Lung (tissue), 13 donors: ENCODE measurements around the gene RGP1. TPM values are rescaled to one million over a fixed set of nuclear protein-coding genes. Genes with fewer than 3 reads are reported as not detected.

Experiments
- ATAC-seq: fragments of 200-7000 bp; cut with Tn5 transposase; one replicate; pipeline ENCODE4 v1.9.1; 2020; ENCODE audit warnings: moderate number of reproducible peaks; ENCODE audit not compliant: insufficient read depth, low FRiP score
- DNase-seq, 3 donors: peaks; one replicate each; pipeline ENCODE4 v3.0.0-alpha.2; 2013 to 2017
- H3K27ac ChIP-seq, 2 donors: one replicate each; pipeline ENCODE4 v1.5.1; 2013; ENCODE audit warnings: mild to moderate bottlenecking in 2 of 2, moderate library complexity in 2 of 2, control low read depth in 1 of 2, inconsistent platforms in 1 of 2, low read depth in 1 of 2, low read length in 1 of 2
- H3K27me3 ChIP-seq, 3 donors: one replicate each; pipeline ENCODE4 v1.5.1; 2013; ENCODE audit warnings: low read length in 2 of 3; ENCODE audit not compliant: control insufficient read depth in 3 of 3, insufficient read depth in 3 of 3
- H3K36me3 ChIP-seq, 4 donors: one replicate each; pipeline ENCODE4 v1.5.1; 2013; ENCODE audit warnings: low read length in 4 of 4, mild to moderate bottlenecking in 1 of 4, moderate library complexity in 1 of 4; ENCODE audit not compliant: control insufficient read depth in 4 of 4, insufficient read depth in 4 of 4
- H3K4me1 ChIP-seq, 5 donors: one replicate each; pipeline ENCODE4 v1.5.1; 2013; ENCODE audit warnings: low read length in 5 of 5, mild to moderate bottlenecking in 2 of 5, moderate library complexity in 1 of 5; ENCODE audit not compliant: control insufficient read depth in 5 of 5, insufficient read depth in 5 of 5
- H3K4me3 ChIP-seq: one replicate; pipeline ENCODE4 v1.5.1; 2013; ENCODE audit warnings: mild to moderate bottlenecking, control low read depth, moderate library complexity
- H3K9ac ChIP-seq, 2 donors: one replicate each; pipeline ENCODE4 v1.5.1; 2013; ENCODE audit warnings: low read length in 2 of 2, control low read depth in 1 of 2; ENCODE audit not compliant: insufficient read depth in 1 of 2
- H3K9me3 ChIP-seq, 4 donors: one replicate each; pipeline ENCODE4 v1.5.1; 2013; ENCODE audit warnings: low read length in 3 of 4, mild to moderate bottlenecking in 1 of 4, moderate library complexity in 1 of 4; ENCODE audit not compliant: control insufficient read depth in 4 of 4, insufficient read depth in 3 of 4
- CTCF ChIP-seq: IDR thresholded peaks from 2 replicates; pipeline ENCODE4 v1.5.1; 2012; ENCODE audit warnings: mild to moderate bottlenecking; ENCODE audit errors: control extremely low read depth, extremely low read depth
- WGBS, 2 donors: extraction: QIAGEN DNeasy Blood & Tissue Kit; methylation state at CpG; one replicate each; pipeline ENCODE4 v1.1.7; 2013; 5-methylcytosine and 5-hydroxymethylcytosine counted together
- polyA plus RNA-seq, 2 donors: library from polyadenylated mRNA; stranded (reverse); fragments of 200-250 nt; gene quantifications; one replicate each; pipeline ENCODE4 v1.2.1, GENCODE V29; 2013
- small RNA-seq: library from RNA; depleted of rRNA; stranded (forward); fragments of <200 nt; gene quantifications from one replicate; pipeline ENCODE3, GENCODE V24; 2014; ENCODE audit warnings: low replicate concordance
- total RNA-seq, 2 donors: library from RNA; depleted of rRNA in 1 of 2; stranded (reverse); fragments of >200 nt in 1 of 2; gene quantifications; one replicate each; pipeline ENCODE4 v1.2.1, GENCODE V29; 2014 to 2021
- donor health status: control.
- donor health status: control.
- donor health status: Bipolar disorder and iron deficiency.
- donor health status: healthy.
- donor health status: DM: yes; HTN: yes; CAD: no.

Gene RGP1
- total and polyA plus RNA-seq, 4 donors, result 11.7 to 33.2 (median 12.9) TPM

- Histone ChIP-seq H3K27ac (no peak overlapping the region), H3K36me3 (peaks cover 0 to 53% (median 30%) of the 10 kb centered on the region in 4 donors), H3K9me3 (no peaks in the 10 kb centered on the region), H3K27me3 (no peaks in the 10 kb centered on the region), H3K4me1 (no peaks in the 10 kb centered on the region), H3K4me3 (no peak overlapping the region), H3K9ac (no peak overlapping the region)
- no peak for ATAC-seq
- no peak for DNase-seq
- 92 to 93% methylated on average over 13 of the region's 13 CpGs for WGBS, 2 donors
- TF ChIP-seq CTCF, result no peak
Observed at GRCh38 chr9:35801328-35802128, 52.4 kb downstream of the RGP1 start.

GRCh38 chr9:35806101-35806500 lies 57.0 kb downstream of the RGP1 start:
- 97% methylated on average over 8 of the region's 8 CpGs for WGBS, 2 donors
- ATAC-seq (no peak), DNase-seq (no peak)
- no peak for TF ChIP-seq CTCF
- H3K9me3 ChIP-seq, result no peaks in the 10 kb centered on the region
- H3K4me1 ChIP-seq, result peaks cover 0 to 2% (median 0%) of the 10 kb centered on the region in 5 donors
- H3K27ac ChIP-seq, result no peak overlapping the region
- H3K36me3 ChIP-seq, result peaks cover 0 to 57% (median 29%) of the 10 kb centered on the region in 4 donors
- H3K4me3 ChIP-seq, result no peak overlapping the region
- H3K9ac ChIP-seq, result no peak overlapping the region
- H3K27me3 ChIP-seq, result no peaks in the 10 kb centered on the region

Small RNA genes lying within 50 kb of the gene (small RNA-seq; reads per million reads assigned to genes)
- not detected for gene MIR6853

Other genes with a start within 250 kb of the RGP1 start
- 10 to 100 TPM; 13.7 to 46.9 TPM for gene TESK1, start 144.0 kb upstream of the RGP1 start, total RNA-seq
- gene TESK1, start 144.0 kb upstream of the RGP1 start, polyA plus RNA-seq, result 10 to 100 TPM; 20.8 to 40.1 TPM
- gene CD72, start 130.9 kb upstream of the RGP1 start, total RNA-seq, result 1 to 10 TPM; 5.2 to 6.6 TPM
- gene CD72, start 130.9 kb upstream of the RGP1 start, polyA plus RNA-seq, result 10 to 100 TPM in 1 of 2 donors, 1 to 10 TPM in 1; 3.1 to 10.6 TPM
- 1 to 10 TPM in 1 of 2 donors, under 1 TPM in 1; 0.92 to 3.8 TPM for gene SIT1, start 98.4 kb upstream of the RGP1 start, total RNA-seq
- gene SIT1, start 98.4 kb upstream of the RGP1 start, polyA plus RNA-seq, result 1 to 10 TPM in 1 of 2 donors, under 1 TPM in 1; 0.87 to 1.9 TPM
- gene RMRP, start 91.3 kb upstream of the RGP1 start, total RNA-seq, result over 10,000 TPM; 30,229 to 39,735 TPM
- gene RMRP, start 91.3 kb upstream of the RGP1 start, polyA plus RNA-seq, result 100 to 1,000 TPM in 1 of 2 donors, 10 to 100 TPM in 1; 44.8 to 325 TPM
- gene CCDC107, start 91.0 kb upstream of the RGP1 start, total RNA-seq, result 10 to 100 TPM in 1 of 2 donors, 1 to 10 TPM in 1; 9.9 to 32.8 TPM
- 10 to 100 TPM; 29.2 to 53.9 TPM for gene CCDC107, start 91.0 kb upstream of the RGP1 start, polyA plus RNA-seq
- gene ARHGEF39, start 84.1 kb upstream of the RGP1 start, total RNA-seq, result 1 to 10 TPM; 1.3 TPM
- gene ARHGEF39, start 84.1 kb upstream of the RGP1 start, polyA plus RNA-seq, result 1 to 10 TPM in 1 of 2 donors, under 1 TPM in 1; 0.47 to 1.4 TPM
- 1 to 10 TPM in 1 of 2 donors, under 1 TPM in 1; 0.88 to 1.6 TPM for gene CA9, start 75.4 kb upstream of the RGP1 start, total RNA-seq
- gene CA9, start 75.4 kb upstream of the RGP1 start, polyA plus RNA-seq, result 1 to 10 TPM; 1.1 to 2.4 TPM
- 100 to 1,000 TPM in 1 of 2 donors, 10 to 100 TPM in 1; 96.0 to 229 TPM for gene TPM2, start 59.4 kb upstream of the RGP1 start, total RNA-seq
- gene TPM2, start 59.4 kb upstream of the RGP1 start, polyA plus RNA-seq, result 100 to 1,000 TPM; 189 to 494 TPM
- 100 to 1,000 TPM; 206 to 501 TPM for gene TLN1, start 17.1 kb upstream of the RGP1 start, total RNA-seq
- 100 to 1,000 TPM in 1 of 2 donors, 10 to 100 TPM in 1; 71.5 to 319 TPM for gene TLN1, start 17.1 kb upstream of the RGP1 start, polyA plus RNA-seq
- 10 to 100 TPM; 25.1 to 43.3 TPM for gene CREB3, start 16.6 kb upstream of the RGP1 start, total RNA-seq
- gene CREB3, start 16.6 kb upstream of the RGP1 start, polyA plus RNA-seq, result 10 to 100 TPM; 38.7 to 39.0 TPM
- gene GBA2, start 59 bp upstream of the RGP1 start, total RNA-seq, result 10 to 100 TPM; 42.4 to 78.7 TPM
- 10 to 100 TPM; 44.2 to 48.2 TPM for gene GBA2, start 59 bp upstream of the RGP1 start, polyA plus RNA-seq
- gene MSMP, start 5.0 kb downstream of the RGP1 start, total RNA-seq, result 1 to 10 TPM in 1 of 2 donors, not detected in 1; 1.6 TPM
- 1 to 10 TPM in 1 of 2 donors, under 1 TPM in 1; 0.62 to 1.2 TPM for gene MSMP, start 5.0 kb downstream of the RGP1 start, polyA plus RNA-seq
- 10 to 100 TPM; 16.0 to 16.1 TPM for gene NPR2, start 42.3 kb downstream of the RGP1 start, total RNA-seq
- 10 to 100 TPM in 1 of 2 donors, 1 to 10 TPM in 1; 6.2 to 11.1 TPM for gene NPR2, start 42.3 kb downstream of the RGP1 start, polyA plus RNA-seq
- gene SPAG8, start 63.0 kb downstream of the RGP1 start, total RNA-seq, result 10 to 100 TPM; 11.1 to 20.6 TPM
- gene SPAG8, start 63.0 kb downstream of the RGP1 start, polyA plus RNA-seq, result 1 to 10 TPM; 5.8 to 6.9 TPM
- 10 to 100 TPM; 19.9 to 64.9 TPM for gene HINT2, start 65.8 kb downstream of the RGP1 start, total RNA-seq
- gene HINT2, start 65.8 kb downstream of the RGP1 start, polyA plus RNA-seq, result 100 to 1,000 TPM in 1 of 2 donors, 10 to 100 TPM in 1; 52.6 to 112 TPM
- gene FAM221B, start 79.4 kb downstream of the RGP1 start, total RNA-seq, result under 1 TPM; 0.14 to 0.25 TPM
- gene FAM221B, start 79.4 kb downstream of the RGP1 start, polyA plus RNA-seq, result under 1 TPM; 0.10 to 0.13 TPM
- 10 to 100 TPM; 11.6 to 13.1 TPM for gene TMEM8B, start 79.9 kb downstream of the RGP1 start, total RNA-seq
- gene TMEM8B, start 79.9 kb downstream of the RGP1 start, polyA plus RNA-seq, result 1 to 10 TPM; 6.3 to 6.6 TPM
- not detected for gene OR13J1, start 121.1 kb downstream of the RGP1 start, total RNA-seq
- gene OR13J1, start 121.1 kb downstream of the RGP1 start, polyA plus RNA-seq, result not detected
- gene HRCT1, start 156.9 kb downstream of the RGP1 start, total RNA-seq, result 10 to 100 TPM in 1 of 2 donors, not detected in 1; 14.1 TPM
- 1 to 10 TPM; 1.7 to 6.3 TPM for gene HRCT1, start 156.9 kb downstream of the RGP1 start, polyA plus RNA-seq
- gene SPAAR, start 160.2 kb downstream of the RGP1 start, total RNA-seq, result 1 to 10 TPM; 3.7 to 6.7 TPM
- 1 to 10 TPM; 5.7 to 5.8 TPM for gene SPAAR, start 160.2 kb downstream of the RGP1 start, polyA plus RNA-seq
- gene OR2S2, start 208.9 kb downstream of the RGP1 start, total RNA-seq, result not detected
- not detected for gene OR2S2, start 208.9 kb downstream of the RGP1 start, polyA plus RNA-seq